Neural progenitor cell (in vitro differentiated cells): ENCODE measurements around the gene GMDS. TPM values are rescaled to one million over a fixed set of nuclear protein-coding genes. Genes with fewer than 3 reads are reported as not detected.

Experiments used
- DNase-seq: peaks from one replicate; pipeline ENCODE4 v3.0.0-alpha.2; 2016; ENCODE audit warnings: low spot score
- H2AFZ ChIP-seq: fragments of 200-600 bp; sonication (generic); replicated peaks from 2 replicates; pipeline ENCODE4 v1.6.1; 2016; ENCODE audit warnings: antibody characterized with exemption
- H3F3A ChIP-seq: fragments of 200-600 bp; sonication (generic); 2 replicates; pipeline ENCODE4 v1.6.1; 2016; ENCODE audit warnings: antibody characterized with exemption, low read depth
- H3K27ac ChIP-seq: fragments of 200-600 bp; sonication (generic); 2 replicates; pipeline ENCODE4 v1.5.1; 2016; ENCODE audit warnings: mild to moderate bottlenecking
- H3K27me3 ChIP-seq: fragments of 200-600 bp; sonication (generic); 2 replicates; pipeline ENCODE4 v1.6.1; 2016; ENCODE audit warnings: mild to moderate bottlenecking, moderate library complexity
- H3K36me3 ChIP-seq: fragments of 200-600 bp; sonication (generic); 2 replicates; pipeline ENCODE4 v1.5.1; 2016
- H3K4me1 ChIP-seq: fragments of 200-600 bp; sonication (generic); 2 replicates; pipeline ENCODE4 v1.6.1; 2016; ENCODE audit warnings: mixed run types
- H3K4me2 ChIP-seq: fragments of 200-600 bp; sonication (generic); 2 replicates; pipeline ENCODE4 v1.6.1; 2016
- H3K4me3 ChIP-seq: fragments of 200-600 bp; sonication (generic); 2 replicates; pipeline ENCODE4 v1.5.1; 2016
- H3K79me2 ChIP-seq: fragments of 200-600 bp; sonication (generic); 2 replicates; pipeline ENCODE4 v1.6.1; 2016; ENCODE audit warnings: low read depth
- H3K9ac ChIP-seq: fragments of 200-600 bp; sonication (generic); 2 replicates; pipeline ENCODE4 v1.6.1; 2016
- H3K9me3 ChIP-seq: fragments of 200-600 bp; sonication (generic); 2 replicates; pipeline ENCODE4 v1.5.1; 2016; ENCODE audit warnings: low read depth
- H4K20me1 ChIP-seq: fragments of 200-600 bp; sonication (generic); 2 replicates; pipeline ENCODE4 v1.6.1; 2016; ENCODE audit warnings: low read depth
- H3K27ac Mint-ChIP-seq: 3 replicates; pipeline ENCODE4 v1.8.0; 2021; ENCODE audit warnings: mixed read lengths
- H3K27me3 Mint-ChIP-seq: 2 replicates; pipeline ENCODE4 v1.8.0; 2022; ENCODE audit warnings: low read depth, mild to moderate bottlenecking, inconsistent platforms, moderate library complexity, mixed read lengths; ENCODE audit not compliant: insufficient read depth
- H3K36me3 Mint-ChIP-seq: 3 replicates; pipeline ENCODE4 v1.8.0; 2021; ENCODE audit warnings: mixed read lengths
- H3K4me1 Mint-ChIP-seq: 3 replicates; pipeline ENCODE4 v1.8.0; 2021; ENCODE audit warnings: mixed read lengths
- H3K4me3 Mint-ChIP-seq: 3 replicates; pipeline ENCODE4 v1.8.0; 2021; ENCODE audit warnings: mild to moderate bottlenecking, moderate library complexity, mixed read lengths
- H3K9me3 Mint-ChIP-seq: 3 replicates; pipeline ENCODE4 v1.8.0; 2020; ENCODE audit warnings: mixed read lengths
- EZH2 ChIP-seq: fragments of 200-600 bp; sonication (generic); IDR thresholded peaks from 2 replicates; pipeline ENCODE4 v1.6.1; 2017; ENCODE audit warnings: antibody characterized with exemption, mild to moderate bottlenecking, moderate library complexity
- EZH2phosphoT487 ChIP-seq: fragments of 200-600 bp; sonication (generic); IDR thresholded peaks from 2 replicates; pipeline ENCODE4 v1.6.1; 2017; ENCODE audit warnings: antibody characterized with exemption
- total RNA-seq: library from RNA; depleted of rRNA; stranded (reverse); fragments of >200 nt; gene quantifications from 2 replicates; pipeline ENCODE4 v1.2.3, GENCODE V29; 2015; ENCODE audit warnings: low replicate concordance
- TF ChIP-seq, protein P1 (sequence below): fragments of 200-600 bp; sonication (generic); IDR thresholded peaks from 2 replicates; pipeline ENCODE4 v1.5.1; 2017; ENCODE audit warnings: antibody characterized with exemption, mild to moderate bottlenecking

GMDS gene
- total RNA-seq, 1 donor from 2014 or later, result 22.6 TPM

- Histone ChIP-seq H3K9ac (no peak overlapping the region), H3K27me3 (no peaks in the 10 kb centered on the region), H3K9me3 (no peaks in the 10 kb centered on the region), H3K79me2 (no peaks in the 10 kb centered on the region), H4K20me1 (no peaks in the 10 kb centered on the region), H3F3A (no peaks in the 10 kb centered on the region), H3K36me3 (no peaks in the 10 kb centered on the region), H3K4me3 (no peak overlapping the region), H2AFZ (no peak overlapping the region), H3K4me2 (no peak overlapping the region), H3K27ac (no peak overlapping the region), H3K4me1 (no peaks in the 10 kb centered on the region)
- no peak overlapping the region for H3K27ac Mint-ChIP-seq
- no peaks in the 10 kb centered on the region for H3K27me3 Mint-ChIP-seq
- H3K4me3 Mint-ChIP-seq, result no peak overlapping the region
- no peak for DNase-seq
- H3K4me1 Mint-ChIP-seq, result no peaks in the 10 kb centered on the region
- TF ChIP-seq EZH2, result no peak
- no peak for TF ChIP-seq EZH2phosphoT487
- TF ChIP-seq, protein P1, sequence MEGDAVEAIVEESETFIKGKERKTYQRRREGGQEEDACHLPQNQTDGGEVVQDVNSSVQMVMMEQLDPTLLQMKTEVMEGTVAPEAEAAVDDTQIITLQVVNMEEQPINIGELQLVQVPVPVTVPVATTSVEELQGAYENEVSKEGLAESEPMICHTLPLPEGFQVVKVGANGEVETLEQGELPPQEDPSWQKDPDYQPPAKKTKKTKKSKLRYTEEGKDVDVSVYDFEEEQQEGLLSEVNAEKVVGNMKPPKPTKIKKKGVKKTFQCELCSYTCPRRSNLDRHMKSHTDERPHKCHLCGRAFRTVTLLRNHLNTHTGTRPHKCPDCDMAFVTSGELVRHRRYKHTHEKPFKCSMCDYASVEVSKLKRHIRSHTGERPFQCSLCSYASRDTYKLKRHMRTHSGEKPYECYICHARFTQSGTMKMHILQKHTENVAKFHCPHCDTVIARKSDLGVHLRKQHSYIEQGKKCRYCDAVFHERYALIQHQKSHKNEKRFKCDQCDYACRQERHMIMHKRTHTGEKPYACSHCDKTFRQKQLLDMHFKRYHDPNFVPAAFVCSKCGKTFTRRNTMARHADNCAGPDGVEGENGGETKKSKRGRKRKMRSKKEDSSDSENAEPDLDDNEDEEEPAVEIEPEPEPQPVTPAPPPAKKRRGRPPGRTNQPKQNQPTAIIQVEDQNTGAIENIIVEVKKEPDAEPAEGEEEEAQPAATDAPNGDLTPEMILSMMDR, result no peak
- no peaks in the 10 kb centered on the region for H3K36me3 Mint-ChIP-seq
- H3K9me3 Mint-ChIP-seq, result no peaks in the 10 kb centered on the region
Observed at GRCh38 chr6:1971612-1972011, 273.8 kb downstream of the GMDS start.

DNA sequence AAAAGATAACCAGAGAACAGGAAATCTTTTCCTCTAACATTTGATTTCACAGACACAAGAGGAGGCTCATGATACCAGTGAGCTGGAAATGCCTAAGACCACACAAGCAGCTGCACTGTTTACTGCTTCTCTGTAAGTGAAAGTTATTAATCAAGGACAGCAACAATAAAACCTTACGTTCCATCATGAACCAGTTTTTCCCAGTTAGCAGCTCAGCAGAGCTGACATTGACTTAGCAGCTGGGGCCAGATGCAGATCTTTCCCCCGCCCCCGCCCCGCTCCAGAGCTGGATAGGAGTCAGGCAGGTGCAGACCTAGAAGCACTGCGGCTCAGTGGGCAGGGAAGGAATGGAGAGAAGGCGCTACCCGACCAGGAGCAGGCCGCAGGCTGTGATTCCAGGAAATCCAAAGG, 275.2 kb downstream of the GMDS start:
- no peak for DNase-seq
- Mint-ChIP-seq H3K9me3 (no peaks in the 10 kb centered on the region), H3K4me3 (no peak overlapping the region), H3K4me1 (no peaks in the 10 kb centered on the region), H3K27ac (no peak overlapping the region), H3K36me3 (no peaks in the 10 kb centered on the region), H3K27me3 (no peaks in the 10 kb centered on the region)
- Histone ChIP-seq H3K4me2 (no peak overlapping the region), H3F3A (no peaks in the 10 kb centered on the region), H3K79me2 (no peaks in the 10 kb centered on the region), H3K4me3 (no peak overlapping the region), H2AFZ (no peak overlapping the region), H4K20me1 (no peaks in the 10 kb centered on the region), H3K9me3 (no peaks in the 10 kb centered on the region), H3K4me1 (no peaks in the 10 kb centered on the region), H3K27me3 (no peaks in the 10 kb centered on the region), H3K36me3 (no peaks in the 10 kb centered on the region), H3K27ac (no peak overlapping the region), H3K9ac (no peak overlapping the region)
- no peak for TF ChIP-seq EZH2phosphoT487
- no peak for TF ChIP-seq EZH2
- TF ChIP-seq, protein P1, result no peak

- H3K27ac ChIP-seq, result no peak overlapping the region
Observed at GRCh38 chr6:1966713-1967112, 278.7 kb downstream of the GMDS start.

More at GRCh38 chr6:1966713-1967112, 278.7 kb downstream of the GMDS start:
- H3K4me1 Mint-ChIP-seq, result peaks cover 5% of the 10 kb centered on the region
- no peaks in the 10 kb centered on the region for H3K9me3 Mint-ChIP-seq
- TF ChIP-seq, protein P1, result no peak
- TF ChIP-seq EZH2phosphoT487 (no peak), EZH2 (no peak)
- Histone ChIP-seq H3K4me1 (no peaks in the 10 kb centered on the region), H3K4me2 (no peak overlapping the region), H3K36me3 (no peaks in the 10 kb centered on the region), H3K9me3 (no peaks in the 10 kb centered on the region), H3K79me2 (no peaks in the 10 kb centered on the region), H2AFZ (no peak overlapping the region), H3F3A (no peaks in the 10 kb centered on the region), H4K20me1 (no peaks in the 10 kb centered on the region), H3K9ac (no peak overlapping the region), H3K4me3 (no peak overlapping the region), H3K27me3 (no peaks in the 10 kb centered on the region)
- H3K27ac Mint-ChIP-seq, result no peak overlapping the region
- no peak overlapping the region for H3K4me3 Mint-ChIP-seq
- DNase-seq, result no peak
- H3K36me3 Mint-ChIP-seq, result no peaks in the 10 kb centered on the region
- no peaks in the 10 kb centered on the region for H3K27me3 Mint-ChIP-seq
